ENCODE measurements around the gene ZBTB7C.

Gene ZBTB7C

DNA sequence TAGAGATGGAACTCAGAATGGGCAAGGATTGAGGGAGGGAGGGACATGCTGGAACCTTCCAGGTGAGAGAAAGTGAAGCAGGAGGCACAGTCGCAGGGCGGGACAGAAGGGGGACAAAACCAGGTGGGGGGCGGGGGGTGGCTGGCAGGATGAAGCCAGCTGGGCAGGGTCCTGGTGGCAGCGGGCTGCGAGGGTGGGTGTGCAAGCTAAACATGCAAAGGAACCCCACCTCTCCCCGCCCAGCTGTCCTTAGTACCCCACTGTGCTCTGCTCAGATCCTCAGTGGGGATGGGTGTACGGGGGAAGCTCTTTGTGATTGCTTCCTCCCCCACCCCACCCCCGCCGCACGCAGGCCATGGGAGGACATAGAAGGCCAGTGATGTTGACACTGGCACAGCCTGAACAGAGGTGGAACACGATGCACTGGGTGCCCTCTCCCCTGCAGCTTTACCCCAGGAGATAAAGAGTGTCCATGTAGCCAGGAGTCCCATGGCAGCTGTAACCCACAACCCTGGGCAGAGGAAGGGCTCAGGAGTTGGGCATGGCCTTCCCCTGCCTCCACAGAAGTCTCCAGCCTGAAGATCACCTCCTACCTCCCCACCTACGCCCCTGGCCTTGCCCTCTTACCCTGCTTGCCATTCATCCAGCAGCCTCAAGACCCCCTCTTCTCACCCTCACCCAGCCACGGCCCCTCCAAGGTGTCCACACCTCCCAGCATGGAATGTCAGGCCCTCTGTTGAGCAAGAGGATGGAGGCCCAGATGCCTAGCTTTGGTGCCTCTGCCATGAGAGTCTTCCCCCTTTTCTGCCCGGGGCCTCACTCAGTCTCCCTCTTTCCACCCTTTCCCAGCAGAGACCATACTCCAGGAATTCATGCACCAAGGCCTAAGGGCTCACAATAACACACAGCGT is 206.6 kb downstream of the ZBTB7C start:
- Histone ChIP-seq H3K9me3 (ENCODE audit: insufficient read depth, low read depth, low read length) (no peaks in the 10 kb centered on the region), H3K9ac (ENCODE audit: low read depth, low read length) (no peak overlapping the region), H3K27me3 (ENCODE audit: insufficient read depth, low read length) (no peaks in the 10 kb centered on the region), H3K4me3 (ENCODE audit: low read length) (no peak overlapping the region), H3K27ac (ENCODE audit: low read depth, low read length) (no peak overlapping the region), H3K4me1 (ENCODE audit: insufficient read depth, low read length) (no peaks in the 10 kb centered on the region), H3K36me3 (ENCODE audit: insufficient read depth, low read length) (no peaks in the 10 kb centered on the region)
- 83% methylated on average over 15 of the region's 15 CpGs for WGBS

DNA sequence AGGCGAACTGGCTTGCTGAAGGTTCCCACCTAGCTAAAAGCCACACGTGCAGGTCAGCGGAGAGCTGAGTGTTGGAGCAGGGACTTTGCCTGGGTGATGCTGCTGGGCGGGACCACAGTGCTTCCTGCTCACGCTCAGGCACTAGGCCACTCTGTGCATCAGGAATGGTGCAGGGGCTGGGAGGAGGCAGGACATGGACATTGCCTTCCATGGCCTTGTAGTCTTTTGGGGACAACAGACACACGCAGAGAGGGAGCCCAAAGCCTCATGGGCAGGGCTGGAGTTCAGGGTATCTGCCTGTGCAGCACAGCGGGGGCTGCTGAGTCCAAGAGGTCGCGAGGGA is 207.2 kb downstream of the ZBTB7C start:
- WGBS: 91% methylated on average over 9 of the region's 9 CpGs
- Histone ChIP-seq H3K9ac (ENCODE audit: low read depth, low read length) (no peak overlapping the region), H3K36me3 (ENCODE audit: insufficient read depth, low read length) (no peaks in the 10 kb centered on the region), H3K27me3 (ENCODE audit: insufficient read depth, low read length) (no peaks in the 10 kb centered on the region), H3K9me3 (ENCODE audit: insufficient read depth, low read depth, low read length) (no peaks in the 10 kb centered on the region), H3K4me3 (ENCODE audit: low read length) (no peak overlapping the region), H3K27ac (ENCODE audit: low read depth, low read length) (no peak overlapping the region), H3K4me1 (ENCODE audit: insufficient read depth, low read length) (no peaks in the 10 kb centered on the region)

- no peaks in the 10 kb centered on the region for H3K4me1 ChIP-seq (ENCODE audit: insufficient read depth, low read length)
- H3K36me3 ChIP-seq (ENCODE audit: insufficient read depth, low read length): no peaks in the 10 kb centered on the region
- 84% methylated on average over 10 of the region's 10 CpGs for WGBS
- no peak overlapping the region for H3K4me3 ChIP-seq (ENCODE audit: low read length)
- H3K27ac ChIP-seq (ENCODE audit: low read depth, low read length): no peak overlapping the region
- no peak overlapping the region for H3K9ac ChIP-seq (ENCODE audit: low read depth, low read length)
- H3K27me3 ChIP-seq (ENCODE audit: insufficient read depth, low read length): no peaks in the 10 kb centered on the region
- H3K9me3 ChIP-seq (ENCODE audit: insufficient read depth, low read depth, low read length): no peaks in the 10 kb centered on the region
Observed at GRCh38 chr18:48201337-48202005, 207.7 kb downstream of the ZBTB7C start.

DNA sequence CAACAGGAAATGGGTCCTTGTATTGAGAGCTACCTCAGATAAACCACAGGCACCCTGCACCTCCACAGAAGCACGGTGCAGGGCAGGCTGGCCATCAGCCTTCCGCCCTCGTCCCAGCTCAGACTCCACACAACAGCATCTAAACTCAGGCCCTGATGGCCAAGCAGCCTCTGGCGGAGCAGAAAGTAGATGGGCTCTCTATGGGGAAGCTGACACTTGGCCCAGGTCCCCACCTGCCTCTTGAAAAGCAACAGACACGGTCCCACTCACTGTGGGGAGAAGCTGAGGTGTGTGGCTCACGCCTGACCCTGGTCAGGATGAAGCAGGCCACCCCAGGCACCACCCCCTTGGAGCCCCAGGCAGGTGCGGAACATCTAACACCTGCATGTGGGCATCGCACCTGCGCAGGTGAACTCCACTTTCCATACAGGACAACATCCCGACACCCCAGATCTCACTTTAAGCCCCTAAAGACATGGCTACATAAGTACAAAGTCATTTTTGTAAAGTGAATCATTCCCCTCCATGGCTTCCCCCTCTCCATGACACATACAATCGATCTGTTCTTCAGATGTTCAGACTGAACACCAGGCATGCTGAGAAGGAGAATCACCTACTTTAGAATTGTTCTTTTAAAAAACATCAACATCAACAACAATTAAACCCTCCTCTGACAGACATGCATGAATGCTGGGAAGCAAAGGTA is 208.4 kb downstream of the ZBTB7C start:
- no peak overlapping the region for H3K4me3 ChIP-seq (ENCODE audit: low read length)
- H3K4me1 ChIP-seq (ENCODE audit: insufficient read depth, low read length): no peaks in the 10 kb centered on the region
- H3K36me3 ChIP-seq (ENCODE audit: insufficient read depth, low read length): no peaks in the 10 kb centered on the region
- no peaks in the 10 kb centered on the region for H3K27me3 ChIP-seq (ENCODE audit: insufficient read depth, low read length)
- H3K9ac ChIP-seq (ENCODE audit: low read depth, low read length): no peak overlapping the region
- WGBS: 83% methylated on average over 11 of the region's 11 CpGs
- H3K9me3 ChIP-seq (ENCODE audit: insufficient read depth, low read depth, low read length): no peaks in the 10 kb centered on the region
- no peak overlapping the region for H3K27ac ChIP-seq (ENCODE audit: low read depth, low read length)

GRCh38 chr18:48199399-48199798 is 209.8 kb downstream of the ZBTB7C start:
- Histone ChIP-seq H3K9ac (ENCODE audit: low read depth, low read length) (no peak overlapping the region), H3K27me3 (ENCODE audit: insufficient read depth, low read length) (no peaks in the 10 kb centered on the region), H3K27ac (ENCODE audit: low read depth, low read length) (no peak overlapping the region), H3K4me1 (ENCODE audit: insufficient read depth, low read length) (no peaks in the 10 kb centered on the region), H3K4me3 (ENCODE audit: low read length) (no peak overlapping the region), H3K9me3 (ENCODE audit: insufficient read depth, low read depth, low read length) (no peaks in the 10 kb centered on the region), H3K36me3 (ENCODE audit: insufficient read depth, low read length) (no peaks in the 10 kb centered on the region)
- WGBS: 83% methylated on average over 1 of the region's 3 CpGs

GRCh38 chr18:48197819-48198218 is 211.4 kb downstream of the ZBTB7C start:
- 93% methylated on average over 2 of the region's 2 CpGs for WGBS

GRCh38 chr18:48195787-48196186 is 213.4 kb downstream of the ZBTB7C start:
- Histone ChIP-seq H3K4me3 (ENCODE audit: low read length) (no peak overlapping the region), H3K9me3 (ENCODE audit: insufficient read depth, low read depth, low read length) (no peaks in the 10 kb centered on the region), H3K36me3 (ENCODE audit: insufficient read depth, low read length) (no peaks in the 10 kb centered on the region), H3K4me1 (ENCODE audit: insufficient read depth, low read length) (no peaks in the 10 kb centered on the region), H3K9ac (ENCODE audit: low read depth, low read length) (no peak overlapping the region), H3K27ac (ENCODE audit: low read depth, low read length) (no peak overlapping the region), H3K27me3 (ENCODE audit: insufficient read depth, low read length) (no peaks in the 10 kb centered on the region)

More at GRCh38 chr18:48197819-48198218, 211.4 kb downstream of the ZBTB7C start:
- Histone ChIP-seq H3K4me3 (ENCODE audit: low read length) (no peak overlapping the region), H3K9ac (ENCODE audit: low read depth, low read length) (no peak overlapping the region), H3K27ac (ENCODE audit: low read depth, low read length) (no peak overlapping the region), H3K9me3 (ENCODE audit: insufficient read depth, low read depth, low read length) (no peaks in the 10 kb centered on the region), H3K27me3 (ENCODE audit: insufficient read depth, low read length) (no peaks in the 10 kb centered on the region), H3K36me3 (ENCODE audit: insufficient read depth, low read length) (no peaks in the 10 kb centered on the region), H3K4me1 (ENCODE audit: insufficient read depth, low read length) (no peaks in the 10 kb centered on the region)

- WGBS: 92% methylated on average over 4 of the region's 4 CpGs
- H3K27me3 ChIP-seq (ENCODE audit: insufficient read depth, low read length): no peaks in the 10 kb centered on the region
- no peak overlapping the region for H3K27ac ChIP-seq (ENCODE audit: low read depth, low read length)
- H3K4me1 ChIP-seq (ENCODE audit: insufficient read depth, low read length): no peaks in the 10 kb centered on the region
- no peaks in the 10 kb centered on the region for H3K9me3 ChIP-seq (ENCODE audit: insufficient read depth, low read depth, low read length)
- no peak overlapping the region for H3K9ac ChIP-seq (ENCODE audit: low read depth, low read length)
- H3K36me3 ChIP-seq (ENCODE audit: insufficient read depth, low read length): no peaks in the 10 kb centered on the region
- H3K4me3 ChIP-seq (ENCODE audit: low read length): no peak overlapping the region
Observed at GRCh38 chr18:48194591-48195181, 214.5 kb downstream of the ZBTB7C start.

- no peaks in the 10 kb centered on the region for H3K36me3 ChIP-seq (ENCODE audit: insufficient read depth, low read length)
- 89% methylated on average over 9 of the region's 9 CpGs for WGBS
- no peaks in the 10 kb centered on the region for H3K9me3 ChIP-seq (ENCODE audit: insufficient read depth, low read depth, low read length)
- no peak overlapping the region for H3K27ac ChIP-seq (ENCODE audit: low read depth, low read length)
- H3K27me3 ChIP-seq (ENCODE audit: insufficient read depth, low read length): no peaks in the 10 kb centered on the region
- no peak overlapping the region for H3K9ac ChIP-seq (ENCODE audit: low read depth, low read length)
- H3K4me3 ChIP-seq (ENCODE audit: low read length): no peak overlapping the region
- no peaks in the 10 kb centered on the region for H3K4me1 ChIP-seq (ENCODE audit: insufficient read depth, low read length)
Observed at GRCh38 chr18:48193521-48194492, 215.4 kb downstream of the ZBTB7C start.

GRCh38 chr18:48192542-48192941 is 216.6 kb downstream of the ZBTB7C start:
- H3K4me3 ChIP-seq (ENCODE audit: low read length): no peak overlapping the region
- H3K9me3 ChIP-seq (ENCODE audit: insufficient read depth, low read depth, low read length): no peaks in the 10 kb centered on the region
- WGBS: 97% methylated on average over 8 of the region's 8 CpGs
- H3K27me3 ChIP-seq (ENCODE audit: insufficient read depth, low read length): no peaks in the 10 kb centered on the region
- H3K9ac ChIP-seq (ENCODE audit: low read depth, low read length): no peak overlapping the region
- H3K4me1 ChIP-seq (ENCODE audit: insufficient read depth, low read length): no peaks in the 10 kb centered on the region
- no peak overlapping the region for H3K27ac ChIP-seq (ENCODE audit: low read depth, low read length)
- H3K36me3 ChIP-seq (ENCODE audit: insufficient read depth, low read length): no peaks in the 10 kb centered on the region

Data from HUES64 (cell line).